H1 (cell line): ENCODE measurements around the gene CYGB. TPM values are rescaled to one million over a fixed set of nuclear protein-coding genes. Genes with fewer than 3 reads are reported as not detected.

Source experiments
- CTCF ChIA-PET: fragments of 300-600 bp; sonication (Branson Sonifier 250); formaldehyde crosslinking; loops from one replicate; lab custom pipeline; 2021; ENCODE audit not compliant: partially characterized antibody; lab: Charles Lee
- POLR2A ChIA-PET: fragments of 300-600 bp; sonication (Branson Sonifier 250); formaldehyde crosslinking; loops from one replicate; lab custom pipeline; 2021; ENCODE audit warnings: inconsistent platforms; ENCODE audit not compliant: partially characterized antibody; lab: Charles Lee
- DNase-seq, 2 experiments: peaks; one replicate each; pipeline versions ENCODE4 v3.0.0 to v3.0.0-alpha.2; 2010 to 2022; ENCODE audit warnings: low spot score in 2 of 2, low read depth in 1 of 2, mixed read lengths in 1 of 2
- FAIRE-seq: peaks from 2 replicates; lab custom pipeline; 2011; peaks lifted over from hg19 to GRCh38; lab: Jason Lieb, UNC
- H2AFZ ChIP-seq: 2 replicates; pipeline ENCODE4 v1.8.1; 2012; ENCODE audit warnings: low read length, inconsistent platforms
- H2AK5ac ChIP-seq: 2 replicates; pipeline ENCODE4 v1.6.1; 2013; ENCODE audit warnings: low read depth, low read length
- H2BK120ac ChIP-seq: replicated peaks from 2 replicates; pipeline ENCODE3; 2013; ENCODE audit warnings: low read depth, low read length, inconsistent platforms
- H2BK12ac ChIP-seq: 2 replicates; pipeline ENCODE4 v1.6.1; 2013; ENCODE audit warnings: low read depth, low read length
- H2BK15ac ChIP-seq: 2 replicates; pipeline ENCODE4 v1.6.1; 2013; ENCODE audit warnings: low read length
- H2BK20ac ChIP-seq: 2 replicates; pipeline ENCODE4 v1.6.1; 2013; ENCODE audit warnings: low read length
- H2BK5ac ChIP-seq: 2 replicates; pipeline ENCODE4 v1.6.1; 2013; ENCODE audit warnings: low read depth, low read length
- H3K14ac ChIP-seq: 2 replicates; pipeline ENCODE4 v1.6.1; 2013; ENCODE audit warnings: inconsistent platforms; ENCODE audit not compliant: insufficient read length
- H3K18ac ChIP-seq: 2 replicates; pipeline ENCODE4 v1.6.1; 2013; ENCODE audit warnings: low read length; ENCODE audit errors: extremely low read depth
- H3K23ac ChIP-seq: 2 replicates; pipeline ENCODE4 v1.6.1; 2013; ENCODE audit warnings: inconsistent platforms; ENCODE audit not compliant: insufficient read length
- H3K23me2 ChIP-seq: 2 replicates; pipeline ENCODE4 v1.6.1; 2013; ENCODE audit warnings: low read depth, low read length
- H3K27ac ChIP-seq: 2 replicates; pipeline ENCODE4 v1.6.1; 2011; ENCODE audit warnings: low read depth, low read length, inconsistent platforms
- H3K27me3 ChIP-seq, 4 experiments: replicated peaks in 1 of 4; 1 replicate in 1 of 4; 2 replicates in 3 of 4; pipeline versions ENCODE4 v1.6.1 to v1.8.1; 2011 to 2013; ENCODE audit warnings: low read length in 3 of 4, mild to moderate bottlenecking in 3 of 4, inconsistent platforms in 2 of 4, mixed read lengths in 2 of 4, moderate library complexity in 1 of 4; ENCODE audit not compliant: control insufficient read depth in 3 of 4, insufficient read depth in 3 of 4; ENCODE audit errors: extremely low read depth in 1 of 4
- H3K36me3 ChIP-seq, 4 experiments: 2 replicates each; pipeline versions ENCODE4 v1.6.1 to v1.8.1; 2011 to 2013; ENCODE audit warnings: mild to moderate bottlenecking in 4 of 4, low read length in 3 of 4, moderate library complexity in 2 of 4, control low read depth in 1 of 4, inconsistent platforms in 1 of 4; ENCODE audit not compliant: insufficient read depth in 4 of 4, control insufficient read depth in 2 of 4
- H3K4ac ChIP-seq: replicated peaks from 2 replicates; pipeline ENCODE3; 2013; ENCODE audit warnings: low read length, low read depth, mixed read lengths, inconsistent platforms; ENCODE audit not compliant: insufficient read length
- H3K4me1 ChIP-seq, 4 experiments: replicated peaks in 1 of 4; 1 replicate in 1 of 4; 2 replicates in 3 of 4; pipeline versions ENCODE4 v1.6.1 to v1.8.1; 2011 to 2013; ENCODE audit warnings: low read length in 3 of 4, inconsistent platforms in 2 of 4, mixed read lengths in 1 of 4; ENCODE audit not compliant: insufficient read depth in 4 of 4, control insufficient read depth in 3 of 4
- H3K4me2 ChIP-seq, 2 experiments: 2 replicates each; pipeline versions ENCODE4 v1.6.1 to v1.8.1; 2011 to 2013; ENCODE audit warnings: low read depth in 2 of 2, low read length in 2 of 2, control low read depth in 1 of 2, inconsistent platforms in 1 of 2, mild to moderate bottlenecking in 1 of 2; ENCODE audit not compliant: insufficient read depth in 1 of 2
- H3K4me3 ChIP-seq, 4 experiments: fragments of 200-600, 300-600 bp in 1 of 4; sonication (generic), shearing (Covaris generic), sonication (Bioruptor Twin) in 1 of 4; 2 replicates each; pipeline versions ENCODE4 v1.5.1 to v1.8.1; 2011 to 2016; ENCODE audit warnings: low read length in 4 of 4, low read depth in 3 of 4, control low read depth in 2 of 4, inconsistent platforms in 2 of 4, mild to moderate bottlenecking in 2 of 4, mixed read lengths in 1 of 4, moderate library complexity in 1 of 4; ENCODE audit not compliant: insufficient read depth in 2 of 4; ENCODE audit errors: extremely low read depth in 1 of 4
- H3K56ac ChIP-seq: replicated peaks from 2 replicates; pipeline ENCODE3; 2013; ENCODE audit warnings: low read depth, mild to moderate bottlenecking, mixed read lengths, low read length, inconsistent platforms; ENCODE audit not compliant: insufficient read length
- H3K79me1 ChIP-seq: 2 replicates; pipeline ENCODE4 v1.6.1; 2013; ENCODE audit warnings: low read depth, low read length, control low read depth
- H3K79me2 ChIP-seq, 2 experiments: 2 replicates each; pipeline versions ENCODE4 v1.6.1 to v1.8.1; 2012 to 2013; ENCODE audit warnings: low read length in 2 of 2, mild to moderate bottlenecking in 2 of 2, inconsistent platforms in 1 of 2; ENCODE audit not compliant: insufficient read depth in 2 of 2, control insufficient read depth in 1 of 2
- H3K9ac ChIP-seq, 4 experiments: replicated peaks in 1 of 4; 1 replicate in 1 of 4; 2 replicates in 3 of 4; pipeline versions ENCODE4 v1.6.1 to v1.8.1; 2011 to 2013; ENCODE audit warnings: low read depth in 3 of 4, low read length in 3 of 4, control low read depth in 2 of 4, mild to moderate bottlenecking in 2 of 4, moderate library complexity in 2 of 4, inconsistent platforms in 1 of 4; ENCODE audit errors: extremely low read depth in 1 of 4
- H3K9me3 ChIP-seq, 2 experiments: 2 replicates each; pipeline versions ENCODE4 v1.6.1 to v1.8.1; 2012 to 2013; ENCODE audit warnings: mild to moderate bottlenecking in 2 of 2, moderate library complexity in 2 of 2, control low read depth in 1 of 2, inconsistent platforms in 1 of 2, low read depth in 1 of 2, low read length in 1 of 2, mixed read lengths in 1 of 2; ENCODE audit not compliant: insufficient read depth in 2 of 2
- H4K20me1 ChIP-seq, 2 experiments: replicated peaks in 1 of 2; 2 replicates each; pipeline versions ENCODE3 to v1.8.1; 2011 to 2013; ENCODE audit warnings: inconsistent platforms in 2 of 2, low read length in 2 of 2, mild to moderate bottlenecking in 1 of 2; ENCODE audit not compliant: insufficient read depth in 2 of 2, control insufficient read depth in 1 of 2
- H4K5ac ChIP-seq: 2 replicates; pipeline ENCODE4 v1.6.1; 2013; ENCODE audit warnings: low read length, low read depth, mixed read lengths, inconsistent platforms; ENCODE audit not compliant: insufficient read length
- H4K8ac ChIP-seq: 2 replicates; pipeline ENCODE4 v1.8.0; 2013; ENCODE audit warnings: mild to moderate bottlenecking, moderate library complexity, low read length, inconsistent platforms; ENCODE audit not compliant: insufficient read depth; ENCODE audit errors: extremely low read depth
- H4K91ac ChIP-seq: replicated peaks from 2 replicates; pipeline ENCODE3; 2013; ENCODE audit warnings: low read length, mixed read lengths, inconsistent platforms; ENCODE audit not compliant: insufficient read length
- CHD2 ChIP-seq: IDR thresholded peaks from 2 replicates; pipeline ENCODE4 v1.6.1; 2012; ENCODE audit warnings: low read length, improper control_type of control experiment
- CREB1 ChIP-seq: IDR thresholded peaks from 2 replicates; pipeline ENCODE4 v1.6.1; 2012; ENCODE audit warnings: inconsistent platforms
- HDAC6 ChIP-seq: IDR thresholded peaks from one replicate; pipeline ENCODE4 v1.7.1; 2012; ENCODE audit warnings: low read depth, mild to moderate bottlenecking, inconsistent platforms, low read length, moderate library complexity
- RAD21 ChIP-seq, 2 experiments: IDR thresholded peaks in 1 of 2; conservative IDR thresholded peaks in 1 of 2; 2 replicates each; pipeline ENCODE4 v1.6.1; 2011; ENCODE audit warnings: low read depth in 2 of 2, low read length in 2 of 2, improper control_type of control experiment in 1 of 2, inconsistent platforms in 1 of 2, mild to moderate bottlenecking in 1 of 2, moderate library complexity in 1 of 2
- TAF1 ChIP-seq: IDR thresholded peaks from 2 replicates; pipeline ENCODE4 v1.6.1; 2011; ENCODE audit warnings: mild to moderate bottlenecking, low read depth, low read length
- TBP ChIP-seq: IDR thresholded peaks from 2 replicates; pipeline ENCODE4 v1.6.1; 2011; ENCODE audit warnings: low read depth, low read length, improper control_type of control experiment
- WGBS, 2 experiments: shearing (Covaris generic) in 1 of 2; methylation state at CpG; one replicate each; pipeline versions ENCODE4 v1.1.6 to v1.1.7; 2013 to 2015; ENCODE audit warnings: low lambda C conversion rate in 2 of 2, mixed read lengths in 2 of 2, inconsistent platforms in 1 of 2, low coverage in 1 of 2, missing lambda C conversion rate in 1 of 2; ENCODE audit not compliant: insufficient replicate concordance in 2 of 2, insufficient coverage in 1 of 2, insufficient read length in 1 of 2; ENCODE audit errors: extremely low coverage in 1 of 2, missing lambda C conversion rate in 1 of 2; 5-methylcytosine and 5-hydroxymethylcytosine counted together
- polyA plus RNA-seq, 7 experiments: library from polyadenylated mRNA; depleted of rRNA in 3 of 7; stranded (reverse) in 5 of 7; unstranded in 2 of 7; fragments of >200 nt in 5 of 7; fragments of 200-250 nt in 2 of 7; gene quantifications; 1 replicate in 5 of 7; 2 replicates in 1 of 7; 4 replicates in 1 of 7; pipeline versions ENCODE4 v1.2.1 to v1.2.3, GENCODE V29; 2011 to 2013; ENCODE audit warnings: missing spikeins in 2 of 7, mixed read lengths in 2 of 7
- total RNA-seq: library from RNA; stranded (reverse); fragmentation: NEBNext Ultra II Directional; extraction: Animal tissue kit (Norgen Biotek cat#: 25700); gene quantifications from 2 replicates; pipeline ENCODE4 v1.2.1, GENCODE V29; 2021
- TF ChIP-seq, protein P1 (sequence below): IDR thresholded peaks from 2 replicates; pipeline ENCODE4 v1.6.1; 2012; ENCODE audit warnings: low read length, inconsistent platforms
- TF ChIP-seq, protein P2 (sequence below), 3 experiments: IDR thresholded peaks; 1 replicate in 2 of 3; 2 replicates in 1 of 3; pipeline versions ENCODE4 v1.5.1 to v1.6.1; 2011; ENCODE audit warnings: low read length in 3 of 3, mild to moderate bottlenecking in 3 of 3, inconsistent platforms in 2 of 3, low read depth in 1 of 3, moderate library complexity in 1 of 3; ENCODE audit not compliant: insufficient read depth in 1 of 3; ENCODE audit errors: control extremely low read depth in 1 of 3

The CYGB gene
- total and polyA plus RNA-seq, 2 of the 8 experiments (the other 6 are each of a cell fraction or from before 2014, with no cell fraction given), result 2.7 to 3.7 TPM

DNA sequence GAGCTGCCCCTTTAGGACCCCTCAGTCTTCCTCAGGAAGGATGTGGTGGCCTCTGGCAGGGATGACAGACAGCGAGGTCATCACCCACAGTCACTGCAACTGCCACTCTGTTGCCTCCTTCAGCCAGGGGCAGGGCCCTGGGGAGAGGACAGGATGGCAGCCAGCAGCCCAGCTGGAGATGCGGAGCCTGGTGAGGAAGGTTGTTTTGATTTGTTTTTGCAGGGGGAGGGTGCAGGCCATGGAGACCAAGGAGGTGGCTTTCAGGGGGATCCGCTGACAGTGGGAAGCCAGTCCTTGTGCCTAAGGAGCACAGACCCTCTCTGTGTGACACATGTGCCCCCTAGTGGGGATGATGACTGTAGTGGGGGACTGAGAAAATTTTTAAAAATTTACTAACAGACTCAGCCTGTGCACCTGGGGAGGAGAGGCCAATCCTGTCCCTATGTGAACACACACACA is 9.7 kb upstream of the CYGB start:
- H2BK20ac ChIP-seq, result no peak overlapping the region
- no peaks in the 10 kb centered on the region for H3K36me3 ChIP-seq
- no peaks in the 10 kb centered on the region for H3K9me3 ChIP-seq
- H3K79me1 ChIP-seq, result no peaks in the 10 kb centered on the region
- no peak overlapping the region for H2AFZ ChIP-seq
- H3K18ac ChIP-seq, result no peak overlapping the region
- no peak overlapping the region for H3K4me3 ChIP-seq
- no peak overlapping the region for H3K27ac ChIP-seq
- no peak overlapping the region for H3K4me2 ChIP-seq
- H4K8ac ChIP-seq, result no peak overlapping the region; the same call in 1 of the 2 replicates
- peaks cover 4 to 30% (median 10%) of the 10 kb centered on the region in 4 experiments; a peak in 6 of 7 replicates for H3K4me1 ChIP-seq
- peak overlapping the region; percentile 99 for H3K56ac ChIP-seq
- DNase-seq, result no peak
- POLR2A ChIA-PET, result interaction anchor here (1.2 kb wide), 1 partner anchor 22 kb away, joined by 5 read pairs; no protein-coding TSS in a partner anchor
- H3K14ac ChIP-seq, result no peak overlapping the region
- H3K9ac ChIP-seq, result no peak overlapping the region; a peak in 1 of 7 replicates
- H2BK15ac ChIP-seq, result 0 out of 2 replicates have a peak overlapping the region, but pooled peaks have one; percentile 54
- H3K23ac ChIP-seq, result no peak overlapping the region
- no peaks in the 10 kb centered on the region; a peak in 1 of 4 replicates for H3K79me2 ChIP-seq
- peak overlapping the region; percentile 27 for H4K91ac ChIP-seq
- no peak overlapping the region for H3K4ac ChIP-seq
- CTCF ChIA-PET, result interaction anchor here (0.7 to 15.6 kb wide), 30 partner anchors 10 to 228 kb away, joined by 3 to 260 read pairs (median 6); partner anchors contain the start of genes AANAT, CYGB and RHBDF2
- H2BK120ac ChIP-seq, result no peak overlapping the region
- H2BK12ac ChIP-seq, result peak overlapping the region; percentile 30; the same call in 1 of the 2 replicates
- no peak overlapping the region for H4K5ac ChIP-seq
- peaks cover 6% of the 10 kb centered on the region; the same call in 1 of the 2 replicates for H3K23me2 ChIP-seq
- no peak overlapping the region for H2AK5ac ChIP-seq
- FAIRE-seq, result no peak
- H2BK5ac ChIP-seq, result no peak overlapping the region
- 53% methylated on average over 3 of the region's 3 CpGs; no CpG with 5 or more reads in 1 of the 2 experiments for WGBS, 2 experiments
- H3K27me3 ChIP-seq, result no peaks in the 10 kb centered on the region; a peak in 1 of 7 replicates
- peaks cover 0 to 7% of the 10 kb centered on the region in 2 experiments for H4K20me1 ChIP-seq
- TF ChIP-seq CHD2 (no peak), TBP (no peak), TAF1 (no peak), RAD21 (IDR thresholded peaks at IDR 0.05 in 1 of 2, conservative IDR thresholded peaks at IDR 0.05 in 1 of 2; ENCODE audit: low read depth in 2 of 2, low read length in 2 of 2) (peak; percentile 83 to 89), CREB1 (peak; percentile 36; the same call in 1 of the 2 replicates), HDAC6 (no peak)
- TF ChIP-seq, protein P1, sequence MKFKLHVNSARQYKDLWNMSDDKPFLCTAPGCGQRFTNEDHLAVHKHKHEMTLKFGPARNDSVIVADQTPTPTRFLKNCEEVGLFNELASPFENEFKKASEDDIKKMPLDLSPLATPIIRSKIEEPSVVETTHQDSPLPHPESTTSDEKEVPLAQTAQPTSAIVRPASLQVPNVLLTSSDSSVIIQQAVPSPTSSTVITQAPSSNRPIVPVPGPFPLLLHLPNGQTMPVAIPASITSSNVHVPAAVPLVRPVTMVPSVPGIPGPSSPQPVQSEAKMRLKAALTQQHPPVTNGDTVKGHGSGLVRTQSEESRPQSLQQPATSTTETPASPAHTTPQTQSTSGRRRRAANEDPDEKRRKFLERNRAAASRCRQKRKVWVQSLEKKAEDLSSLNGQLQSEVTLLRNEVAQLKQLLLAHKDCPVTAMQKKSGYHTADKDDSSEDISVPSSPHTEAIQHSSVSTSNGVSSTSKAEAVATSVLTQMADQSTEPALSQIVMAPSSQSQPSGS, result no peak
- TF ChIP-seq, protein P2, sequence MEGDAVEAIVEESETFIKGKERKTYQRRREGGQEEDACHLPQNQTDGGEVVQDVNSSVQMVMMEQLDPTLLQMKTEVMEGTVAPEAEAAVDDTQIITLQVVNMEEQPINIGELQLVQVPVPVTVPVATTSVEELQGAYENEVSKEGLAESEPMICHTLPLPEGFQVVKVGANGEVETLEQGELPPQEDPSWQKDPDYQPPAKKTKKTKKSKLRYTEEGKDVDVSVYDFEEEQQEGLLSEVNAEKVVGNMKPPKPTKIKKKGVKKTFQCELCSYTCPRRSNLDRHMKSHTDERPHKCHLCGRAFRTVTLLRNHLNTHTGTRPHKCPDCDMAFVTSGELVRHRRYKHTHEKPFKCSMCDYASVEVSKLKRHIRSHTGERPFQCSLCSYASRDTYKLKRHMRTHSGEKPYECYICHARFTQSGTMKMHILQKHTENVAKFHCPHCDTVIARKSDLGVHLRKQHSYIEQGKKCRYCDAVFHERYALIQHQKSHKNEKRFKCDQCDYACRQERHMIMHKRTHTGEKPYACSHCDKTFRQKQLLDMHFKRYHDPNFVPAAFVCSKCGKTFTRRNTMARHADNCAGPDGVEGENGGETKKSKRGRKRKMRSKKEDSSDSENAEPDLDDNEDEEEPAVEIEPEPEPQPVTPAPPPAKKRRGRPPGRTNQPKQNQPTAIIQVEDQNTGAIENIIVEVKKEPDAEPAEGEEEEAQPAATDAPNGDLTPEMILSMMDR (IDR thresholded peaks at IDR 0.05; ENCODE audit: control extremely low read depth in 1 of 3, insufficient read depth in 1 of 3, low read depth in 1 of 3, low read length in 3 of 3), result peak; percentile 63 to 82 (median 65)
